Activated CD4-positive, alpha-beta T cell treated with anti-CD3 and anti-CD28 coated beads for 24 hours (primary cell): ENCODE measurements around the gene CENPX.
"Not testable (repeated sequence)": the region's sequence is repeated elsewhere in the genome, so short reads cannot be mapped to it uniquely, and the experiment has no call there.

Source experiments
- DNase-seq, 2 donors: peaks; one replicate each; pipeline ENCODE4 v3.0.0-alpha.2; 2020; ENCODE audit warnings: low read depth in 2 of 2

The CENPX gene

DNA sequence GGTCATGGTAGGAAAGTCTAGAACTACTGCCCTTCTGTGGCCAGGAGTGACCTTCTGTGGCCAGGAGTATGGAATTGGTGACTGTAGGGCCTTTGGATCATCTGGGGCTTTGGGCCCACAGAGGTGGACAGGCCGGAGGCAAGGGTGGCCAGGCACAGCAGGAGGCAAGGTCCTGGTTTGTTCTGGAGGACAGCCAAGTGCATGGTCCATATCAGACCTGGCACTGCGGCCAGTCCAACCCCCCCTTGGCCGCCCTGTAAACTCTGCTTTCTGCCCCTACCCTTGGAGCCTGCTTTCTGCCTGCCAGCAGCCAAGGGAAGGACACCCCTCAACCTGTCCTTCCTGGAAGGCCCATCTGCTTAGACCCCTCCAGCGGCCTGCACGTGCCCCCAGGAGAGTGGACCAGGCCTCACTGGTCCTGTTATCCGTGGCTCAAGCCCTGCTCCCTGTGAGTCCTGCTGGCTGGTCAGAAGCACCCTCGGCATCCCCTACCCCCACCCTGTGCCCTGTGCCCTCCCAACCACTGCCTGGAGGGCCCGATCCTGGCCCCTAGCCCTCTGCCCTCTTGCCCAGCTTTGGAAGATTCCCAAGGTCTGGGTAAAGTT is 17.1 kb upstream of the CENPX start:
- DNase-seq, result no peak

DNA sequence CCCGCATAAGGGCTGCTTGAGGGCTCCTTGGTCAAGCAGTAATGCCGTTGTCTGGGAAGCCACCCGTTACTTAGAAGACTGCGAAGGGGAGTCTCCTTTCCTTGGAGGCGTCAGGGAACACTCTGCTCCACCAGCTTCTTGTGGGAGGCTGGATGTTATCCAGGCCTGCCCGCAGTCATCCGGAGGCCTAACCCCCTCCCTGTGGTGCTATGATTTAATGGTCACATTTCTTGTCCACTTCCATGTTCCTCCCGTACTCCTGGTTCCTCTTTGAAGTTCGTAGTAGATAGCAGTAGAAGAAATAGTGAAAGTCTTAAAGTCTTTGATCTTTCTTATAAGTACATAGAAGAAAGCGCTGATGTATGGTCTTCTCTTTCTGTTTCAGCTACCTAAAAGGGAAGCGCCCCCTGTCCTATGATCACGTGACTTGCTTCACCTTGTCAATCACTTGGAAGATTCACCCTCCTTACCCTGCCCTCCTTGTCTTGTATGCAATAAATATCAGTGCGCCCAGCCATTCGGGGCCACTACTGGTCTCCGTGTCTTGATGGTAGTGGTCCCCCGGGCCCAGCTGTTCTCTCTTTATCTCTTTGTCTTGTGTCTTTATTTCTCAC is 16.2 kb upstream of the CENPX start:
- not testable (repeated sequence) for DNase-seq

DNA sequence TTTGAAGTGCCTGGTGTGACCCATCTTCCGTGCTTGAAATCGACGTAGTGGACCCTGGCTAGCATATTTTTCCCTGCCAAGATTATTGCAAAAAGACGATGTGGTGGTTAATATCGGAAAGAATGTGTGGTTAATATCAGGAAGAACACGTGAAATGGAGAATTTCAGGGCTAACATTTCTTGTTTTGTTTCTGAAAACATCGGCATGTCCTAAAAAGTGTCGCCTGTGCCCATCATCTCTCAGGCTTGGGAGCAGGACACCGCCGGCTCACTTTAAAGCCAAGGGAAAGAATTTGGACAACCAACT is 15.2 kb upstream of the CENPX start:
- DNase-seq, result no peak

DNA sequence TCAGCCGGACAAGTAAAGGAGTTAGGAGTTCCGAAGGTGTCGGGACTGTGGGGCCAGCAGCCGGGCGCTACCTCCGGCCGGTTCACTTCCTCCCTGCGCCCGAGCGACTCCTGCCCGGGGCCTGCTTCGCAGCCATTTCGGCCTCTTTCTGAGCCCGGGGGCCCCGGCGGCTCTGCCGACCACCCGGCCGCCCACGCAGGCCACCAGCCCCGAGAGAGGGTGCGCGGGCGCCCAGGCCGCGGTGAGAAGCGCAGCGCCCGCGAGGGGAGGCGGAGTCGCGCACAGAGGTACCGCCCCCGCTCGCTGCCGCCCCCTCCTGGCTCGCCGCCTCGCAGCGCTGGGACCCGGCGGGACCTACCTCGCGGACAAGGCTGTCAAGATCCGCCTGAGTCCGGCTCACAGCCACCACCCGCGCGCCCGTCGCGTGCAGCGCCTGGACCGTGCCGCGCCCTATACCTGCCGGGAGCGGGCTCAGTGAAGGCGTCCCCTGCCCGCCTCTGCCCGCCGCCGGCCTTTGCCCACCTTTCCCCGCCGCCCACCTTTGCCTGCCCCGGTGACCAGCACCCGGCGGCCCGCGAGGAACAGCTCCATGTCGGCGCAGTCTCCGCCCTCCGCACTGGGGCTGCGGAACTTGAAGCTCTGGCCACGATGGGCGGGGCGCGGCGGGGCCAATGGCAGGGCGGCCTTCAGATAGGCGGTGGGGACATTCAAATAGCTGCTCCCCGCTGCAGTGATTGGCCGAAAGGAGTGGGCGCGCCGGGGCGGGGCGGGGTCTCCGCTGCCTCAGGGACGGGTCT is 14.6 kb upstream of the CENPX start, which contains the start of gene DCXR:
Gene DCXR (minus strand): TSS at position 606 of the 797 bp plus-strand sequence. CDS start 15 bp downstream, at position 591.
- DNase-seq, result peak; percentile 88 to 95

DNA sequence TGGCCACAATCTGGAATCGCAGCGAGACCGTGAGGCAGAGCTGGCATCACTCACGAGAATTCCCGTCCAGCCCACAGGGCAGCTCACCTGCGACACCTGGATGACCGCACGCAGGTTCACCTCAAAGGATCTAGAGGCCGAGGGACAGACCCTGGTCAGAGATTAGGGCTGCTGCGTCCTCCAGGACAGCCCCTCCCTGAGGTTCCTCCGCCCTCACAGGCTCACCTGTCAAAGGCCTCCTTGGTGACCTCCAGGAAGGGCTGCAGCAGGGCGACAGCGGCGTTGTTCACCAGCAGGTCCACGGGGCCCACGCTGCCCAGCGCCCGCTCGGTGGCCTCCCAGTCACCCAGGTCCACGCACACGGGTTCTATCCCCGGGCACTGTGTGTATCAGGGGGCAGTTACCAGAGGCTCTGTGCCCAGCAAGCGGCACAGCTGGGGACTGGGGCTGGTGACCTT is 14.0 kb upstream of the CENPX start:
- no peak for DNase-seq

DNA sequence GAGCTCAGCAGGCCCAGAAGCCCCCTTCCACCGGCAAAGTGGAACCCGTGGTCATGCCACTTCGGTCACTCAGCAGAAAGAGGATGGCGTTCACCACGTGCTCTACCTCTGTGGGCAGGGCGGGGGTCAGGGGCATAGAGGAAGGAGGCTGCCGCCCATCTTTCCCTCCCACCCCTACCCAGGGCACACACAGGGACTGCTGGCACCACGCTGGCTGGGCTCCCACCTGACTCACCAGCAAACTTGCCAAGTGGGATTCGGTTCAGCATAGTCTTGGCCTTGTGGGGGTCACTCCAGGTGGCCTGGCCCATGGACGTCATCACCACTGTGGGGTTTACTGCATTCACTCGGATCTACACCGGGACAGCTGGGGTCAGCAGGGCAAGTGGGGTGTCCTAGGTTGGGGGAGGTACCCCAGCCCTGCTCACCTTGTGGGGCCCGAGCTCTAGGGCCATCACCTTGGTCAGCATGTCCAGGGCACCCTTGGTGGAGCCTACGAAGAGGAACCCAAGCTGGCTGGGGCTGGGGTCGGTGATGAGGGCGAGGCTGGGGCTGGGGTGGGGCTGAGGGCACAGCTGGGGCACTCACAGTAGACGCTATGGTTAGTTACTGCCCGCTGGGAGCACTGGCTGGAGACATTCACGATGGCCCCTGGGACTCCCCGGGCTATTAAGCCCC is 13.4 kb upstream of the CENPX start:
- DNase-seq, result no peak

DNA sequence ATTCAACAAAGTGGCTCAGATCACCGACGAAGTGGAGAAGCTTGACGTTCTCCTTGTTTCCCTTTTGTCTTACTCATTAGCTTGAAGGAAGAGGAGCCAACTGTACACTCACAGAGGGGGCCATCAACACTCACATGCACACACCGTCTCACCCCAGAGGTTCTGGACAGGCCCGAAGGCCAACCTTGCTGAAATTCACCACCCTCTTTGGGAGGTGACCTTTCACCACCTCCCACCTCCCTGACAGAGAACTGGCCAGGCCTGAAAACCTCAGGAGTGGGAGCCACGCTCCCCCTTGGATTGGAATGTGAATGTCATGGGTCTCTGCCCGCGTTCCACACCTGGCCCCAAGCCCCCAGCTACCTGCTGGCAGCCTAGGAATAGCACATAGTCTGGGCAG is 12.8 kb upstream of the CENPX start:
- no peak for DNase-seq

DNA sequence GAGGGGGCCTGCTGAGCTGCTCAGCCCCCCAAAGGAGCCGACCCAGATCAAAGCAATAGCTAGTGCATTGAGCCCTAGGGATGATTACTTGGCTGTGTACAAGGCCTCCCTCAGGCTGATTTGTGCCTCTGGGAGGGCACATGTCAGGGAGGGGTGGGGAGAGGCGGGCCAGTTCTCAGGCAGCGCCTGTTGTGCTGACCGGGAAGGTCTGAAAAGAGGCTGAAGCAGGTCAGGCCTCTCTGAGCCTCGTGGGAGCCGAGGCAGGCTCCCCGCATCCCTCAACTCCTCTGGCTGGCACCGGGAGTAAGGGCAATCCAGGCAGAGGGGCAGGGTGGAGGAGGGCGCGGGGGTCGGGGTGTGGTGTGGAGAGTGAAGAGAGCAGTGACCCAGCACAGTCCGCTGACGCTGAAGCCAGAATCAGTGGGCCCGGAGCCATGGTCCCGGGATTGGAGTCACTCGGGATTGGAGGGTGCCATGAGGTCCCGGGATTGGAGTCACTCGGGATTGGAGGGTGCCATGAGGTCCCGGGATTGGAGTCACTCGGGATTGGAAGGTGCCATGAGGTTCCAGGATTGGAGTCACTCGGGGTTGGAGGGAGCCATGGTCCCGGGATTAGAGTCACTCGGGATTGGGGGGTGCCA is 11.8 kb upstream of the CENPX start:
- no peak for DNase-seq

DNA sequence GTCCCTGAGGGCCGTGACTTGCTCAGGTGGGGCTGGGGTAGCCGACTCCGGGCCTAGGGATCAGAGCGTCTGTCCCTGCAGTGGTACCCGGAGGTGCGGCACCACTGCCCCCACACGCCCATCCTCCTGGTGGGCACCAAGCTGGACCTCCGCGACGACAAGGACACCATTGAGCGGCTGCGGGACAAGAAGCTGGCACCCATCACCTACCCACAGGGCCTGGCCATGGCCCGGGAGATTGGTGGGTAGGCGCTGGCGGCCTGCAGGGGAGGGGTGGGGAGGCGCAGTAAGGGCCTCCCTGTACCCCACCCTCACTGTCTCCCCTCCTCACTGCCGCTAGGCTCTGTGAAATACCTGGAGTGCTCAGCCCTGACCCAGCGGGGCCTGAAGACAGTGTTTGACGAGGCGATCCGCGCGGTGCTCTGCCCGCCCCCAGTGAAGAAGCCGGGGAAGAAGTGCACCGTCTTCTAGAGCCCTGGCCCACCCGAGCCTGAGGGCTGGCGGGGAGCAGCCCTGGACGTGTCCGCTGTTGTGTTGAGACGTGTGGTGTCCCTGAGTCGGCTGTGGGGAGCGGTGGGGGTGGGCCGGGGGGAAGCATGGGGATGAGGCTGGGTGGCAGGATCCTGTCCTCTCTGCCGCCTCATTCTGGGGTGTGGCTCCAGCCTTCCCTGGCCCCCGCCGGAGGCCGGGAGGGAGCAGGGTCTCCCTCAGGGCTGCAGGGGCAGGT is 10.8 kb upstream of the CENPX start:
- DNase-seq, result no peak

DNA sequence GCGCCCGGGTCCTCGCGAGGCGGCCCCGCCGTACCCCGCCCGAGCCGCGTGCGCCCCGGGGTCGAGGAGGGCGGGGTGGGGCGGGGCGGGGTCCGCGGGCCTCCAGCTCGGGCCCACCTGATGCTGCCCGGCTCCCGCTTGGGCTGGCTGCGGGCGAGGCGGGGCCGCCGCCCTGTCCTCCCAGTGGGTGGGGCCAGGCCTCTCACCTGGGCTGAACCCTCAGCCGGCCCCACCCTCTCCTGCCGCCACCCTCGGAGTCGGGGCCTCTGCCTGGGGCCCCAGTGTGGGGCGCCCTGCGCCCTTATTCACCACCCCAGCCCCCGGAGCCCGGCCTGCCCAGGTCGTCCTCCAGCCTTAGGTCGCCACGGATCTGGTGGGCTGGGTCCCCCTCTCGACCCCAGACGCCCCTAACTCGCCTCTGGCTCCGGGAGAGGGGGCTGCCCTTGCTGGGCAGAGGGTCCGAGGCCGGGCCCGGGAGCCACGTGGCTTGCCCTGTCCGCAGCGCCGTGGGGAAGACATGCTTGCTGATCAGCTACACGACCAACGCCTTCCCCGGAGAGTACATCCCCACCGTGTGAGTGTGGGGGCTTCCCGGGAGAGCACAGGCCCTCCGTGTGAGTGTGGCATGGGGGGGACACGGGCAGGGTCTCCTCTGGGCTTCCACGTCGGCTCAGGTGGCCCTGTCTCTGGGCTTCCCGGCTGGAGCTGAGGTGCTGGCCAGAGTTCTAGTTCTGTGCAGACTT is 9.4 kb upstream of the CENPX start:
- peak in 1 of 2 donors; percentile 36 for DNase-seq

DNA sequence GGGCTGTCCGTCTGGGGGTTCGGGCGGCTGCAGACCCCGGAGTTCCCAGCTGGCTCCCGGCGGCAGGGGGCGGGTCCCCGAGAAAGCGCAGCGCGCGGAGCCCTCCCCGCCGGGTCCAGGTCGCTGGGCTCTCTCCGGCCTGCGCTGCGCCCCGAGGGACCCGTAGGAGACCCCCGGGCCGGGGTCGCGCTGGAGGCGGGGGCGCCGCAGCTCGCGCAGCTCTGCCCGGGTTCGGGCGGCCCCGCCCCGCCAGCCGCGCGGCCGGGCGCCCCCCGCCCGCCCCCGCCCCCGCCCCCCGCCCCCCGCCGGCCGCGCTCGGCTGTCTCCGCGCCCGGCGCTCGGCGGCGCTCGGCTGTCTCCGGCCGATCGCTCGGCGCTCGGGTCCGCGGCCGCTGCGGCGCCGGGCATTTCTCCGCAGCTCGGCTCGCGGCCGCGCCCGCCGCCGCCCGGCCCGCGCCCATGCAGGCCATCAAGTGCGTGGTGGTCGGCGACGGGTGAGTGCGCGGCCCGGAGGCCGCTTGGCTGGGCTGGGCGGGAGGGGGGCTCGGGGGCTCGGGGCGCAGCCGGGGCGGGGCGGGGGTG is 8.7 kb upstream of the CENPX start, which contains the start of gene RAC3:
Gene RAC3 (plus strand): TSS at position 376 of the 582 bp plus-strand sequence. CDS start 84 bp downstream, at position 460.
- no peak for DNase-seq

DNA sequence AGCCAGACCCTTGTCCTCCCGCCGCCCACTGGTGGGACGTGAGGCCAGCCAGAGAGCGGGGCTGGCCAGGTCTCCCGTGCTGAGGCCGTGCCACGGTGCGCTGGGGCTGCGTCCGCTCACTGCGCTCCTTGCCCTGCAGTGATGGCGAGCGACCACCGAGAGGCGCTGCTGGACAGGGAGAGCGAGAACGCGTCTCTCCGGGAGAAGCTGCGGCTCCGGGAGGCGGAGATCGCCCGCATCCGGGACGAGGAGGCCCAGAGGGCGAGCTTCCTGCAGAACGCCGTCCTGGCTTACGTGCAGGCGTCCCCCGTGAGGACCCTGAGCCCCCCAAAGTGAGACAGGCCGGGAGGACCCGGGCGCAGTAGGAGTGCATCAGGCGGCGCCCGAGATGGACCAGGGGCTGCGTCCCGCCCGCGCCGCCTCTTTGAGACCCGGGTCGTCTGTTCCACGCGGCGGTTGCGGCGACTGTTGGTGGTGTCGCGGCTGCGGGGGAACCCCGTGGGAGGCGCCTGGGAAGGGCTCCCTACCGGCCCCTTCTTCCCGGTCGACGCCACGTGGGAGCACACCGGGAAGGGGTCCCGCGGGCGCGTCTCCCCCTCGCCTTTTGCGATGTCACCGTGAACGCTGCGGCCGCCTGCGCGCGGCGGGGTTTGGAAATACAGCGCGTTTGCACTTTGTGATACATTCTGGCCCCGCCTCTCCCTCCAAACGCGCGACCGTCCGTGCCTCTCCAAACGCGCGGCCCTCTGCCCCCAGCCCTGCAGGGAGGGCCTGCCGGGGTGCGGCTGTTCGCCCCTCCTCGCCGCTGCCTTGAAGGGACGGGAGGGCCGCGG is 8.0 kb upstream of the CENPX start:
- DNase-seq, result peak; percentile 70 to 79

DNA sequence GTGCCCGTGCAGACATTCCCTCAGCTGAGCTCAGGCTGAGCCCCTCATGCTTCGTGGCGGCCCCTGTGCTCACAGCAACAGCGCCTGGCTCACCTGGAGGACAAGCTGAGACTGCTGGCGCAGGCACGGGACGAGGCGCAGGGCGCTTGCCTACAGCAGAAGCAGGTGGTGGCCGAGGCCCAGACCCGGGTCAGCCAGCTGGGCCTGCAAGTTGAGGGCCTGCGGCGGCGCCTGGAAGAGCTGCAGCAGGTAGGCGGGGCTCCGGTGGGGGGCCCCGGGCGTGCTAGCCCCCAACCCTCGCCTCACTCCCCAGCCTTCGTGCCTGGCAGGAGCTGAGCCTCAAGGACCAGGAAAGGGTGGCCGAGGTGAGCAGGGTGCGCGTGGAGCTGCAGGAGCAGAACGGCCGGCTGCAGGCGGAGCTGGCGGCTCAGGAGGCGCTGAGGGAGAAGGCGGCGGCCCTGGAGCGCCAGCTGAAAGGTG is 7.4 kb upstream of the CENPX start:
- DNase-seq, result no peak

DNA sequence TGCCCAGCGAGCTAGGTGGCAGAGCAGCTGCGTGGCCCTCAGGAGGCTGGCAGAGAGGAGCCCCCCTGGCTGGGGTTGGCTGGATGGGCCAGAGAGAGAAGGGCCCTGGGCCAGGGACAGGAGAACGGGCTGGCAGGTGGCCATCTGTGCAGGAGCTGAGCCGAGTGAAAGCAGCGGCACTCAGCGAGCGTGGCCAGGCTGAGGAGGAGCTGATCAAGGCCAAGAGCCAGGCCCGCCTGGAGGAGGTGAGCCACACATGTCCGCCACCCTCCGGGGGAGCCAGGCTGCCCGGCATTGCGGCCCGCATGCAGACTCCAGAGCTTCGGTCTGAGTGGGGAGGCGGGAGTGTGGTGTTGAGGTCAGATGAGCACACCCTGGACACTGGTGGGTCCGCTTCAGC is 6.7 kb upstream of the CENPX start:
- DNase-seq, result no peak

DNA sequence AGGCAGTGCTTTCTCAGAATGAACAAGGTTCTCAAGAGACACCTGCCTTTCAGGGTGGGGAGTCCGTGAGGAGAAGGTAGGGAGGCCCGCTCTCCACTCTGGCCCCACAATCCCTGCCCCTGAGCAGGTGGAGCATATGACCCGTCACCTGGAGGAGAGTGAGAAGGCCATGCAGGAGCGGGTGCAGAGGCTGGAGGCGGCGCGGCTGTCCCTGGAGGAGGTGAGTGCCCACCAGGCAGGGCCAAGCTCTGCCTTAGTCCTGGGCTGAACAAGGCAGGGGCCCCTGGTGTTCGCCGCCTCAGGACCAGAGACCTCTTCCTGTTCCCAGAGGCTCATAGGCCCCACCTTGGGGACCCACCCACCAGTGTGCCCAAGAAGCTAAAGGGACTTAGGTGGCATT is 6.3 kb upstream of the CENPX start:
- DNase-seq, result no peak

DNA sequence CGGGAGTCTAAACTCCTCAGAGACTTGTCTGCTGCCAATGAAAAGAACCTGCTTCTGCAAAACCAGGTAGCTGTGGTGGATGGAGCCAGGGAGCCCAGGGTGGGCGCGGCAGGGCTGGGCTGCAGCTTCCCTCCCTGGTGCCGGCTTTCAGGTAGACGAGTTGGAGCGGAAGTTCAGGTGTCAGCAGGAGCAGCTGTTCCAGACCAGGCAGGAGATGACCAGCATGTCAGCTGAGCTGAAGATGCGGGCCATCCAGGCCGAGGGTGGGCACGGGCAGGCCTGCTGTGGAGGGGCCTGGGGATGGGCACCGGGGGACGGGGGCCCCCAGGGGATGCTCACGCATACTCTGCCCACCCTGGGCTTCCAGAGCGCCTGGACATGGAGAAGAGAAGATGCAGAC is 5.6 kb upstream of the CENPX start:
- no peak for DNase-seq

DNA sequence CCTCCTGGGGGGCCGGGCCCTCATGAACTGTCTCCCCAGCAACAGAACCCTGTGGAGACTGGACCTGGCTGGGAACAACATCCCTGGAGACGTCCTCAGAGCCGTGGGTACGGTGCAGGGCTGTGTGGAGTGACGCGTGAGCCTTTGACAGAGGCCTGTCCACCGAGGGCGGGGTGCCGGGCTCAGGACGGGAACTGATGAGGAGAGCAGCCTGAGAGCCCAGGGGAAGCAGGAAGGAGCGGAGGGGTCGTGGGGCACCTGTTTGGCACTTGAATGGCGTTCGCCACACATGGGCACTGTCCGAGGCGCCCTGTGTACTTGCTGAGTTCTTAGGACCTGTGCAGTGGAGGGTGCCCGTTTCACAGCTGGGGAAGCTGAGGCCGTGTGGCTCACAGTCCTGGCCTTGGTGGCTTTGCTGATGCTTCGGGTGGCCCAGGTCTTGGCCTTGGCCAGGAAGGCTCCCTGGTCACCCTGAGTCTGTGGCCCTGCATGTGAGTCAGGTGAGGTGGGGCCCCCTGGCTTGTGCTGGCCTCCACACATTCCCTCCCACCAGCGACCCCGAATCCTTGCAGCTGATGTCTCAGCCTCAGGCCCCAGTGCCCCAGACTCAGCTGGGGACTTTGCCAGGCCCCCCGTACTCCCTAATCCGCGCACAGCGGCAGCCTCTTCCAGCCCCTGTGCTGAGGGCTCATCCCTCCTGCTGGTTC is 2.9 kb upstream of the CENPX start:
- DNase-seq, result no peak

DNA sequence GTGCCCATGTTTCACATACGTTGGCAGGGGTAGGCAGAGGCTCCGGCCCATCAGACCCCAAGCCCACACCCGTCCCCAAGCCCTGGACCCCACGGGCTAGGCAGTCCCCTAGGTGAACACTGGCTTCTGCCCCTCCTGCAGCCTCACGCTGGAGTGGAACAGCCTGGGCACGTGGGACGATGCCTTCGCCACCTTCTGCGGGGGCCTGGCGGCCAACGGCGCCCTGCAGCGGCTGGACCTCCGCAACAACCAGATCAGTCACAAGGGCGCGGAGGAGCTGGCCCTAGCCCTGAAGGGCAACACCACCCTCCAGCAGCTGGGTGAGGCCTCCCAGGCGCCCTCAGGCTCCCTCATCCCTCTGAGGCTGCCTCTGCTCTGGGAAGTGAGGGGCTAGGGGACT is 2.2 kb upstream of the CENPX start:
- no peak for DNase-seq
